ENCODE data around the gene PLPP4. TPM values are rescaled to one million over a fixed set of nuclear protein-coding genes. Genes with fewer than 3 reads are reported as not detected.

Gene PLPP4
- total and polyA plus RNA-seq, 10 of the 15 experiments (the other 5 are each of a cell fraction or from before 2014, with no cell fraction given) = 0.08 to 3.1 (median 0.26) TPM; not detected in 3

- H3K27ac ChIP-seq (ENCODE audit: control insufficient read depth, insufficient read depth) = no peak overlapping the region
- no peak overlapping the region for H3K4me3 ChIP-seq
- no peak overlapping the region for H2AFZ ChIP-seq (ENCODE audit: control insufficient read depth, low read depth, low read length)
- no TSS peak for BruUV-seq (replicated peaks)
- CTCF ChIA-PET = interaction anchor here (1.4 kb wide), 1 partner anchor 12 kb away, joined by 3 read pairs; no protein-coding TSS in a partner anchor
- peaks cover 0 to 2% of the 10 kb centered on the region in 2 experiments; a peak in 2 of 4 replicates for H3K27me3 ChIP-seq (replicated peaks in 1 of 2; ENCODE audit: control insufficient read depth in 2 of 2, insufficient read depth in 2 of 2, low read length in 1 of 2)
- RAD21 ChIA-PET (ENCODE audit: unreplicated experiment) = no interaction called here
- FAIRE-seq (no peak), DNase-seq (ENCODE audit: low read depth, low spot score) (no peak), ATAC-seq (no peak)
- no peaks in the 10 kb centered on the region for H3K36me3 ChIP-seq (ENCODE audit: control insufficient read depth in 2 of 2, insufficient read depth in 2 of 2, low read length in 1 of 2)
- POLR2A ChIA-PET = no interaction called here
- intact Hi-C loops (cut with micrococcal nuclease; ENCODE audit: unreplicated experiment) (no loop called here), in situ Hi-C loops (cut with MboI) (no loop called here)
- H3K9me3 ChIP-seq (replicated peaks; ENCODE audit: control insufficient read depth, insufficient read depth, low read length) = peaks cover 11% of the 10 kb centered on the region; the same call in 2 of the 3 replicates
- H4K20me1 ChIP-seq (ENCODE audit: control insufficient read depth, insufficient read depth) = no peaks in the 10 kb centered on the region
- no peaks in the 10 kb centered on the region for H3K79me2 ChIP-seq (ENCODE audit: control insufficient read depth, insufficient read depth, low read length)
- H3K4me1 ChIP-seq (ENCODE audit: control insufficient read depth, insufficient read depth, low read length) = no peaks in the 10 kb centered on the region
- H3K9ac ChIP-seq (ENCODE audit: control insufficient read depth, insufficient read depth, low read length) = no peak overlapping the region
- TF ChIP-seq TCF7 (IDR thresholded peaks at IDR 0.05; ENCODE audit: borderline replicate concordance) (no peak), SRF (IDR thresholded peaks at IDR 0.05; ENCODE audit: low read depth in 2 of 2, low read length in 2 of 2) (no peak), PKNOX1 (IDR thresholded peaks at IDR 0.05) (no peak), BMI1 (IDR thresholded peaks at IDR 0.05; ENCODE audit: borderline replicate concordance) (no peak), PAX5 (IDR thresholded peaks at IDR 0.05; ENCODE audit: borderline replicate concordance, low read depth, low read length) (no peak), FOXK2 (IDR thresholded peaks at IDR 0.05) (no peak), POLR2AphosphoS2 (IDR thresholded peaks at IDR 0.05; ENCODE audit: low read depth, low read length) (no peak), E2F8 (IDR thresholded peaks at IDR 0.05; ENCODE audit: low read depth, partially characterized antibody) (no peak), RELA (IDR thresholded peaks at IDR 0.05; ENCODE audit: borderline replicate concordance, partially characterized antibody) (no peak), CBX3 (IDR thresholded peaks at IDR 0.05; ENCODE audit: borderline replicate concordance, low read depth) (no peak)
- SMC1A ChIA-PET (ENCODE audit: uncharacterized antibody, unreplicated experiment) = no interaction called here
- no peak overlapping the region for H3K4me2 ChIP-seq (ENCODE audit: control insufficient read depth, insufficient read depth)
- WGBS (ENCODE audit: insufficient coverage, insufficient replicate concordance, low lambda C conversion rate, missing lambda C conversion rate) = 55% methylated on average over 9 of the region's 9 CpGs
Observed at GRCh38 chr10:120599200-120599724, 142.2 kb downstream of the PLPP4 start.

Data from GM12878 (cell line).